Astrocyte of the spinal cord (primary cell): ENCODE measurements around the gene TEDDM1.

Experiments used
- DNase-seq: peaks from one replicate; pipeline ENCODE4 v3.0.0; 2011; ENCODE audit warnings: low read depth, low spot score
- H3K4me3 ChIP-seq: 2 replicates; pipeline ENCODE4 v1.5.1; 2011; ENCODE audit warnings: low read depth, mild to moderate bottlenecking, low read length, moderate library complexity
- in situ Hi-C: cut with HindIII; loops from 2 replicates; pipeline ENCODE4 v1.10.0; 2017; ENCODE audit warnings: low sequenced_read_pairs
- TF ChIP-seq, protein P1 (sequence below): IDR thresholded peaks from 2 replicates; pipeline ENCODE4 v1.5.1; 2012; ENCODE audit warnings: low read depth, mild to moderate bottlenecking, low read length, inconsistent platforms

Gene TEDDM1

GRCh38 chr1:182388392-182389134 is 11.9 kb downstream of the TEDDM1 start:
- peak overlapping the region; percentile 81 for H3K4me3 ChIP-seq
- TF ChIP-seq, protein P1, sequence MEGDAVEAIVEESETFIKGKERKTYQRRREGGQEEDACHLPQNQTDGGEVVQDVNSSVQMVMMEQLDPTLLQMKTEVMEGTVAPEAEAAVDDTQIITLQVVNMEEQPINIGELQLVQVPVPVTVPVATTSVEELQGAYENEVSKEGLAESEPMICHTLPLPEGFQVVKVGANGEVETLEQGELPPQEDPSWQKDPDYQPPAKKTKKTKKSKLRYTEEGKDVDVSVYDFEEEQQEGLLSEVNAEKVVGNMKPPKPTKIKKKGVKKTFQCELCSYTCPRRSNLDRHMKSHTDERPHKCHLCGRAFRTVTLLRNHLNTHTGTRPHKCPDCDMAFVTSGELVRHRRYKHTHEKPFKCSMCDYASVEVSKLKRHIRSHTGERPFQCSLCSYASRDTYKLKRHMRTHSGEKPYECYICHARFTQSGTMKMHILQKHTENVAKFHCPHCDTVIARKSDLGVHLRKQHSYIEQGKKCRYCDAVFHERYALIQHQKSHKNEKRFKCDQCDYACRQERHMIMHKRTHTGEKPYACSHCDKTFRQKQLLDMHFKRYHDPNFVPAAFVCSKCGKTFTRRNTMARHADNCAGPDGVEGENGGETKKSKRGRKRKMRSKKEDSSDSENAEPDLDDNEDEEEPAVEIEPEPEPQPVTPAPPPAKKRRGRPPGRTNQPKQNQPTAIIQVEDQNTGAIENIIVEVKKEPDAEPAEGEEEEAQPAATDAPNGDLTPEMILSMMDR = no peak
- DNase-seq = no peak
- in situ Hi-C loops = no loop called here

GRCh38 chr1:182387566-182387965 is 12.9 kb downstream of the TEDDM1 start:
- TF ChIP-seq, protein P1 = no peak
- in situ Hi-C loops = no loop called here
- DNase-seq = no peak
- no peak overlapping the region for H3K4me3 ChIP-seq

DNA sequence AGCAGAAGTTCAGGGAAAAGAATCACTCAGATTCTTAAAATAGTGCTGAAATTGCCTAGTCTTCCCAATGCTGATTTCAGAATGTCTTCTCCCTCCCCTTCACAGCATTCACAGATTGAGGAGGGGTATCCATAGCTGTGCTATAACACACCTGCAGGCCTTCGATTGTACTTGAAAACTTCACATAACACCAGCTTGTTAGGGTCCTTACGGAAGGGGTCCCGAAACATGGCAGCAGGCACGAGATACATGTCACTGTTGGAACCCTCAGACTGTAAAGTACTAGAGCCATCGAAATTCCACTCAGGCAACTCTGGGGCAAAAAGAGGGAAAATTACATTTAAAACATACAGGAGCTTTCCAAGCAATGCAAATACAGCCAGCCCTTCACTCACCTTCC is 13.5 kb downstream of the TEDDM1 start:
- DNase-seq = no peak
- no peak overlapping the region for H3K4me3 ChIP-seq
- TF ChIP-seq, protein P1 = no peak
- in situ Hi-C loops = no loop called here

DNA sequence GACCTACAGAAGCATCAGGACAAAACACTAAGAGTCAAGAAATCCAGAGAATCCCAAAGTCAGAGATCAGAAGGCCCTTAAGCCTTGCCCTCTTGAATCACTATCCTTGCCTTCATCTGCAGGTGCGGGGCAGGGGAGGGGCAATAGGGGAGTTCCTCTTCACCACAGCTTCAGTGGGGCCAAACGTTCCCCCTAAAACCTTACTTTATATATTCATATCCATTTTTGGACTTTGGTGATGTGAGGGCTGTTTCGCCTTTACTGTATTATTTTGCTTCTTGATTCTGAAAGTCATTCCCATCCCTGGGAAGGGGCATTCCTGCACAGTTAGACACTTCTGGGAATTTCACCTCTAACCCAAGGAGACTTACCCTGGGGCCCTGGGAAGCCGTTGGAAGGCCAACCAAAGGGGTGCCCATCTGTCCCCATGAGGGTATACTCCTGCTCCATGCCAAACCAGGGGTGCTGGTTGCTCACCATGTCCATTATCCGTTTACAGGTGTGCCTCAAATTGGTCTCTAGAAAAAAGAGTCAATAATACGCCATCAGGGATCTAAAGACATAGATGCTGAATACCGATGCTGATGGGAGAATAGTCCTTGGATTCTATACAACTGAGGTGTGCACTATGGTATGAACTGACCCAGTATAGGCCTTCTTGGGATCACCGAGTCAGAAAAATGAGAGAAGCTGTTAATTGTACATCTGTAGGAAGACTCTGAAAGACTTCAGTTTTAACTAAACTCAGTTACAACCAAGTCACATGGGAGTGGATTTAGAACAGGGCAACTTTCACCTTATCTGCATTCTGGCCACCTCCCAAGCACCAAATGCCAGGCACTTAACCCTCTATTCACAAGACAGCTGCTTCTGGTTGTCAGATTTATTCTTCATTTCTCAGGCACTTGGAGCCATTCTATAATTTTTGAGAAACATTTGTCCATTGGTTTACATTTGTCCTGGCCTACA is 14.3 kb downstream of the TEDDM1 start:
- in situ Hi-C loops = no loop called here
- no peak overlapping the region for H3K4me3 ChIP-seq
- no peak for DNase-seq
- TF ChIP-seq, protein P1 = no peak

DNA sequence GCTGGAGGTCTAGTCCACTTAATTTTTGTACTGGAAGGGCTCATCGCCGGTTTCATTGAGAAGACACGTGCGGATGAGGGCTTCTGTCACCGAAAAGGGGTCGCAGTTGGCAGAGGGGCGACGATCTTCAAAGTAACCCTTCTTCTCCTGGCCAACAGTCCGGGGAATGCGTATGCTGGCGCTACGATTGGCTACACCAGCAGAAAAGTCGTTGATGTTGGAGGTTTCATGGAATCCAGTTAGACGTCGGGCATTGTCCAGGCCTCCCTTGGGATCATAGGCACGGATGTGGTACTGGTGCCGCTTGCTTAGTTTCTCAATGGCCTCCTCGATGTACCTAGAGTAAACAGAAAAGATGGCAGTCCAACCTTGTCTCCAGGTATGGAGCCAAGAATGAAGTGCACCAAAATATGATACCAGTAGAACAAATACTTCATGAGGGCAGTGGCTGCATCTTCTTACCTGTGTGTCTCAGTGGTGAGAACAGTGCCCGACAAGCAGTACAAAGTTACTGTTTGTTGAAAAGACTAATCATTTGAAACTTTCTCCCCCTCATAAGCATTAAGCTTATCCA is 16.0 kb downstream of the TEDDM1 start:
- no peak for DNase-seq
- no peak overlapping the region for H3K4me3 ChIP-seq
- TF ChIP-seq, protein P1 = no peak
- in situ Hi-C loops = no loop called here

- TF ChIP-seq, protein P1 = no peak
- no peak overlapping the region for H3K4me3 ChIP-seq
- no peak for DNase-seq
- in situ Hi-C loops = no loop called here
Observed at GRCh38 chr1:182383934-182384333, 16.5 kb downstream of the TEDDM1 start.
